ENCODE results near the gene KSR1. TPM values are rescaled to one million over a fixed set of nuclear protein-coding genes. Genes with fewer than 3 reads are reported as not detected.

KSR1 gene
- total and polyA plus RNA-seq, 2 experiments from 2014 or later = 7.8 to 53.2 TPM

GRCh38 chr17:27452828-27453227, 3.4 kb upstream of the KSR1 start (continued):
- no peak for TF ChIP-seq NANOG (IDR thresholded peaks at IDR 0.05; ENCODE audit: borderline replicate concordance)
- no peak for TF ChIP-seq ETS1 (IDR thresholded peaks at IDR 0.05)
- no peak for TF ChIP-seq ZNF114 (CRISPR knock-in tag; IDR thresholded peaks at IDR 0.05)

- peaks cover 20% of the 10 kb centered on the region for H3K4me1 ChIP-seq (ENCODE audit: insufficient read depth)
- H2AFZ ChIP-seq = no peak overlapping the region
- DNase-seq (ENCODE audit: low spot score) (no peak), ATAC-seq (no peak)
- H3K27ac Mint-ChIP-seq = no peak overlapping the region
- H3K9me2 ChIP-seq (ENCODE audit: insufficient read depth) = no peaks in the 10 kb centered on the region
- H3K4me2 ChIP-seq = no peak overlapping the region
- peaks cover 12% of the 10 kb centered on the region for H3K27me3 ChIP-seq (ENCODE audit: insufficient read depth)
- no peaks in the 10 kb centered on the region for H3K9me3 Mint-ChIP-seq
- peaks cover 11% of the 10 kb centered on the region; the same call in 1 of the 2 replicates for H4K20me1 ChIP-seq (replicated peaks; ENCODE audit: insufficient read depth)
- no peak overlapping the region for H3K27ac ChIP-seq (ENCODE audit: low read depth)
- peaks cover 20% of the 10 kb centered on the region for H3K4me1 Mint-ChIP-seq
- no peak overlapping the region for H3K4me3 ChIP-seq
- H3K4me3 Mint-ChIP-seq = no peak overlapping the region
- no peaks in the 10 kb centered on the region for H3K36me3 Mint-ChIP-seq (ENCODE audit: low read depth)
- peaks cover 12% of the 10 kb centered on the region for H3K27me3 Mint-ChIP-seq (ENCODE audit: insufficient read depth, low read depth, poor library complexity)
- H3F3A ChIP-seq (replicated peaks; ENCODE audit: low read depth) = peaks cover 8% of the 10 kb centered on the region; the same call in 1 of the 2 replicates
- peaks cover 16% of the 10 kb centered on the region for H3K79me2 ChIP-seq (replicated peaks; ENCODE audit: insufficient read depth)
- no peaks in the 10 kb centered on the region for H3K36me3 ChIP-seq (ENCODE audit: insufficient read depth)
- TF ChIP-seq REST (IDR thresholded peaks at IDR 0.05; ENCODE audit: unreplicated experiment) = no peak
- no peak for TF ChIP-seq ZNF462 (CRISPR knock-in tag; IDR thresholded peaks at IDR 0.05)
- no peak for TF ChIP-seq NANOG (IDR thresholded peaks at IDR 0.05; ENCODE audit: borderline replicate concordance)
- TF ChIP-seq STAT1 (IDR thresholded peaks at IDR 0.05; ENCODE audit: unreplicated experiment) = no peak
- TF ChIP-seq EZH2phosphoT487 (IDR thresholded peaks at IDR 0.05; ENCODE audit: unreplicated experiment) = no peak
- TF ChIP-seq CTCF (conservative IDR thresholded peaks at IDR 0.05; ENCODE audit: low read depth in 2 of 2) = no peak
- TF ChIP-seq POLR2AphosphoS5 (IDR thresholded peaks at IDR 0.05; ENCODE audit: low read depth) = no peak
- TF ChIP-seq CREB1 (CRISPR knock-in tag; IDR thresholded peaks at IDR 0.05; ENCODE audit: low read depth) = no peak
- no peak for TF ChIP-seq ZNF331 (CRISPR knock-in tag; IDR thresholded peaks at IDR 0.05; ENCODE audit: low read depth)
- no peak for TF ChIP-seq ZNF114 (CRISPR knock-in tag; IDR thresholded peaks at IDR 0.05)
- no peak for TF ChIP-seq ETS1 (IDR thresholded peaks at IDR 0.05)
These were observed 2.8 kb upstream of the KSR1 start for GRCh38 chr17:27453471-27453870.
